HuH-7.5 (cell line): ENCODE data around the gene UNC5C.

Experiments
- DNase-seq: peaks from one replicate; pipeline ENCODE4 v3.0.0; 2011; ENCODE audit warnings: low spot score

The UNC5C gene

GRCh38 chr4:95546866-95547714 lies 1.7 kb downstream of the UNC5C start:
- no peak for DNase-seq

- DNase-seq, result no peak
Measured at GRCh38 chr4:95546221-95546620, 2.6 kb downstream of the UNC5C start.

- no peak for DNase-seq
Measured at GRCh38 chr4:95545546-95545945, 3.2 kb downstream of the UNC5C start.

- no peak for DNase-seq
Measured at GRCh38 chr4:95544113-95545103, 4.4 kb downstream of the UNC5C start.

GRCh38 chr4:95541889-95542607 lies 6.7 kb downstream of the UNC5C start:
- no peak for DNase-seq

GRCh38 chr4:95541094-95541493 lies 7.7 kb downstream of the UNC5C start:
- no peak for DNase-seq

- no peak for DNase-seq
Measured at GRCh38 chr4:95540227-95540626, 8.5 kb downstream of the UNC5C start.

GRCh38 chr4:95539106-95539505 lies 9.7 kb downstream of the UNC5C start:
- DNase-seq, result no peak

- DNase-seq, result no peak
Measured at GRCh38 chr4:95537863-95538488, 10.8 kb downstream of the UNC5C start.

- DNase-seq, result no peak
Measured at GRCh38 chr4:95537191-95537590, 11.6 kb downstream of the UNC5C start.

- DNase-seq, result no peak
Measured at GRCh38 chr4:95536650-95537049, 12.1 kb downstream of the UNC5C start.

- DNase-seq, result no peak
Measured at GRCh38 chr4:95535180-95535579, 13.6 kb downstream of the UNC5C start.

GRCh38 chr4:95534032-95534431 lies 14.7 kb downstream of the UNC5C start:
- no peak for DNase-seq

GRCh38 chr4:95533254-95533653 lies 15.5 kb downstream of the UNC5C start:
- DNase-seq, result no peak

GRCh38 chr4:95532305-95532704 lies 16.5 kb downstream of the UNC5C start:
- DNase-seq, result no peak

GRCh38 chr4:95531141-95531540 lies 17.6 kb downstream of the UNC5C start:
- no peak for DNase-seq

- no peak for DNase-seq
Measured at GRCh38 chr4:95529946-95530345, 18.8 kb downstream of the UNC5C start.

GRCh38 chr4:95528388-95528948 lies 20.3 kb downstream of the UNC5C start:
- DNase-seq, result no peak

GRCh38 chr4:95526075-95526474 lies 22.7 kb downstream of the UNC5C start:
- no peak for DNase-seq

GRCh38 chr4:95524729-95525128 lies 24.0 kb downstream of the UNC5C start:
- no peak for DNase-seq

GRCh38 chr4:95524184-95524583 lies 24.6 kb downstream of the UNC5C start:
- no peak for DNase-seq
